Subcutaneous adipose tissue (tissue), 4 donors: ENCODE data around the gene ARL3. TPM values are rescaled to one million over a fixed set of nuclear protein-coding genes. Genes with fewer than 3 reads are reported as not detected.

ENCODE experiments used
- CTCF ChIP-seq: fragments of 450-650 bp; IDR thresholded peaks from one replicate; pipeline ENCODE4 v1.5.1; 2016; ENCODE audit warnings: low read depth, mild to moderate bottlenecking, control low read depth, antibody characterized with exemption, moderate library complexity
- total RNA-seq, 4 donors: library from RNA; depleted of rRNA; stranded (reverse); fragments of >200 nt; gene quantifications; one replicate each; pipeline ENCODE4 v1.1.0, GENCODE V29; 2016

ARL3 gene
- total RNA-seq, 4 donors from 2014 or later: 3.7 to 6.5 (median 5.7) TPM

GRCh38 chr10:102641880-102642735, 72.1 kb downstream of the ARL3 start:
- no peak for TF ChIP-seq CTCF

GRCh38 chr10:102641402-102641801, 72.8 kb downstream of the ARL3 start:
- no peak for TF ChIP-seq CTCF

- TF ChIP-seq CTCF: no peak
Measured at GRCh38 chr10:102639537-102639936, 74.7 kb downstream of the ARL3 start.

DNA sequence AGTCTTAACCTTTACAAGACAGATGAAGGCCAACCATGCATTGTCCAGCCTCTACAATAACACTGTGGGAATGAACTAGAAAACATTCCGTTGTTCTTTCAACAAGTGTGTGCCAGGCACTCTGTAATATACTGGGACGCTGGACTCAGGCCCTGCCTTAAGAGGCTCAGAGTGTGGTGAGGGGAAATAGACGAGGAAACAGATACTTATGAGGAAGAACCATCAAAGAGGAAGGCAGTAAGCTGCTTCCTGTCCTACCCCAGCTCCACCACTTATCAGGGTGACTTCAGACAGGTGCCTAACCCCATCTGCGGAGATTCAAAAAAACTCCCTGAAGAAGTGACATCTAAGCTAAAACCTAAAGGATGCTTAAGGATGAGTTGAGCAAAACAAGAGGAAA, 78.8 kb downstream of the ARL3 start:
- TF ChIP-seq CTCF: no peak

DNA sequence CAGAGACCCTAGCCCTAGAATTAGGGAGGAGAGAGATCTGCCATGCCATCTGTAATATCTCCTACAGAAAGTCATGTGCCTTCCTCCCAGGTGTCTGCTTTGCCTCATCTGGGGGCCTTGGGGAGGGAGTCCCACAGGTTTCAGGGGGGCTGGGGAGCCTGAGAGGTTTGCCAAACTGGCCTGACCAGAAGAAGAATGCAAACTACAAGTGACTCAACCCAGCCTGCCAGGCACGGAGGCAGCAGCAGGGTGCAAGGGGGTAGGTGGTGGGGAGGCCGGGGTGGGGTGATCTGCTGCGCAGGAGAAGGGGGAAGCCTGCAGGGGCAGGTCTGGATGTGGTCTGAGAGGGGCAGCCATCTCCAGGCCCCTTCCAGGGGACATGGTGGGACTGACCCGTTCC, 79.5 kb downstream of the ARL3 start:
- no peak for TF ChIP-seq CTCF

DNA sequence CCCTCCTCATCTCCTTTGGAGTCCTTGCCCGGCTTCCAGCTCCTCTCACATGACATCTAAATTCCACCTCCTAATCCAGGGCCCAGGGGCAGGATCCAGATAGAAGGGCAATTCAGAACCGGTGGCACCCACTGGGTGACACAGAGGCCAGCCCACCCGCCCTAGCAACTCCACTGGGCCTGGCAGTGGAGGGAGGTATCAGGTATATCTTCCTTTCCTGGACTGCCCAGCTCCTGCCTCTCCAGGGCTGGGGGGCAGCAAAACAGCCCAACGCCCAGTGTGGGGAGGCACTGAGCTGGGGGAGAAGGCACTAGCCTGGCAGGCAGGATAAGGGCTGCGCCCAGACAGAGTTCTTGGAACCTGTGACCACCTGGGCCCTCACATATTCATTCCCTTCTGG, 80.3 kb downstream of the ARL3 start:
- no peak for TF ChIP-seq CTCF

DNA sequence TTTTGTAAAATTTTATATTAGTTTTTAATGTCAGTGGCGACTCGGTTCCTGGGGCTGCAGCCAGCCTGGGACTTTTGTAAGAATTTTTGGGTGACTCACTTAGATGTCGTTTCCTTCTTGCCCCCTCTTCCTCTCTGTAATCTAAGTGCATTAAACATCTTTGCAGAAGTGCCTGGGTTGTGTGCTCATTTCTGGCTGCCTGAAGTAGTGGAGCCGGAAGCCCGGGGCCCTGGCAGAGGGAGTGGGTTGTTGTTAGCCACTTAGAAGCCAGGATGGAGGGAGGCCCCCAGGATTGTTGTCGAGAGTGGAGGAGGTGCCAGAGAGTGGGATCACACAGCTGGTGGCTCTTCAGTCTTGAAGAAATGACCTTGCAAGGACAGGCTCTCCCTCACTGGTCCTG, 80.9 kb downstream of the ARL3 start:
- no peak for TF ChIP-seq CTCF
